Hematopoietic multipotent progenitor cell treated with erythropoietin and hydrocortisone succinate and interleukin-3 and kit ligand, for 17 days (in vitro differentiated cells): ENCODE measurements around the gene CUX1.

Source experiments
- DNase-seq: peaks from one replicate; pipeline ENCODE4 v3.0.0-alpha.2; 2015; ENCODE audit warnings: low spot score

The CUX1 gene

DNA sequence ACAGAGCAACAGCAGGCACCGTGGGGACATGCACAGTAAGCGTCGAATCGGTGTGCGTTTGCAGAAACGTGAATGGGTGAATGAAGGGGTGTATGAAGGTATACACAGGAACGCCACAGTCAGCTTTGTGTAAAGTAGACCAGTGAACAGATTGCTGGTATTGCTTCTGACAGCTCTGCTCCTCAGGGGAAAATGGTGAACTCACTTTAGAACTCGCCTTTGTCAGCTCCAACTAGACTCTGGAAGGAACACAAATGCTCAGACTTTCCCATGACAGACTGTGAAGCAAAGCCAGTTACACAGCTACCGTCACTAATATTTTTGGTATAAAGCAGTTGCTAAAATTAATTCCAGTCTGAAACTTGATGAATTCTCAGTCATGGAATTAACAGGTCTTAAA, 78.9 kb downstream of the CUX1 start:
- DNase-seq, result no peak

DNA sequence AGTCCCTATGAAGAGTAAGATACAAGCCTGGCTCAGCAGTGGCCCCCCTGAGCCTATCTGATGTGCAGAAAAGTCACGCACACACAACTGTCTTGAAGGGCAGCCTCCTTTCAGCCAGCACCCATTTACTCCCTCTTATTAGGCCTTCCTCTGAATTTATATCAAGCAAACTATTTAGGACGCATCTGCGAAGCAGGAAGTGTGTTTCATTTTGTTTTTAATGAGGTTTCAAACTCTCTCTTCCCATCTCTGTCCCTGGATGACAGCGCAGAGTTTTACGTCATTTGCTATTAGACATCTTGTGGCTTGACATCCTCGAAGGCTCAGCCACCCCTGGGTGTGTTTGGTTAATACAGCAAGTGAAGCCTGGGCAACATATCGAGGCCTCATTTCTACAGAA, 79.5 kb downstream of the CUX1 start:
- no peak for DNase-seq

DNA sequence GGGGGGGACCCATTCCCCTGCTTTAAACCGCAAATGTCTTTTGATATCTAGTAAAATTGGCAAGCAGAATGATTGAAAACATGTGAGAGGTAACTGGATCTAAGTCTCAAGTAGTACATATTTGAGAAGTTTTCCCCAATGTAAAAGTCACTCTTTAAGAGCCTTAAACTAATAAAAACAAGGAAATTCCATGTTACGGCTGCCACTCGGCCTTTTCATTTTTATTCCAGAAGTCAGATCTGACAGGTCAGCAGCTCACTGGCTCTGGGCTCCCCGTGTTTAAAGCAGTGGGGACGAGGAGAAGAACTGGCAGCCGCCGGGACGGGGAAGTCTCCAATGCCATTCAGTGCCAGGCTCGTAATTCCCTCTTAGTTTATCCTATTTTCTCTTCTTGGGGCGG, 80.7 kb downstream of the CUX1 start:
- DNase-seq, result no peak

DNA sequence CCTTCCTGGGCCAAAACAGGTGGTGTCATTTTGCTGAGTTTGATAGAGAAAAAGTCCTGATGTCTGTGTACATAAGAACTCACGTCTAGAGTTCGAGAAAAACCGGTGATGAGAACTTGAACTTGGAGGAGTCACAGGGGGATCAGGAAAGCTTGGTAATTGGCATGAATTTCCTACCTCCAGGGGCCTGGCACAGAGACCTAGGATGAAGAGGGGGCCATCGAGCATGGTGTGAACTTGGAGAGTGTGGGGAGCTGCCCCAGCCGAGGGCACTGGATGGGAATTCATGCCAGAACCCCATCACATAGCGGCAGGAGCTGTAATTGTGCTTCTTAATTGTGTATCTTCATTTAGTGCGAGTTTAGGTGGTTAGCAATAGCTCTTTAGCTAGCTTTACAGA, 82.2 kb downstream of the CUX1 start:
- DNase-seq, result no peak

DNA sequence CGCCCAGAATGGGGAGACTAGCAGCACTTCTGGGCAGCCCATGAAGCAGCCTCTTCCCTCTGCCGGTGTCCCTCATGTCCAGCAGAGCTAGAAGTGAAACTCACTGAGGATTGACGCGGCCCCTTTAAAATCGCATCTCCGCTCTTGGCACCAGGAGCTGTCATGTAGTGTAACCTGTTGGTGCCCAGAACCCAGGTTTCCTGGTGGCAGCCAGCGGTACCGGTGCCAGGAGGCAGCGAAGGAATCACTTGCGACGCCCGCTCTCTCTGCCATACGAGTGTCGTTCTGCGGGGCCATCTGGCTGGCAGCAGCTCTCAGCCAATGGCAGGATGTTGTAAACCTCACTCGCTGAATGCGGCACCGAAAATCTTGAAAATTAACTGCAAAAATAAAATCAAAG, 82.7 kb downstream of the CUX1 start:
- DNase-seq, result no peak

DNA sequence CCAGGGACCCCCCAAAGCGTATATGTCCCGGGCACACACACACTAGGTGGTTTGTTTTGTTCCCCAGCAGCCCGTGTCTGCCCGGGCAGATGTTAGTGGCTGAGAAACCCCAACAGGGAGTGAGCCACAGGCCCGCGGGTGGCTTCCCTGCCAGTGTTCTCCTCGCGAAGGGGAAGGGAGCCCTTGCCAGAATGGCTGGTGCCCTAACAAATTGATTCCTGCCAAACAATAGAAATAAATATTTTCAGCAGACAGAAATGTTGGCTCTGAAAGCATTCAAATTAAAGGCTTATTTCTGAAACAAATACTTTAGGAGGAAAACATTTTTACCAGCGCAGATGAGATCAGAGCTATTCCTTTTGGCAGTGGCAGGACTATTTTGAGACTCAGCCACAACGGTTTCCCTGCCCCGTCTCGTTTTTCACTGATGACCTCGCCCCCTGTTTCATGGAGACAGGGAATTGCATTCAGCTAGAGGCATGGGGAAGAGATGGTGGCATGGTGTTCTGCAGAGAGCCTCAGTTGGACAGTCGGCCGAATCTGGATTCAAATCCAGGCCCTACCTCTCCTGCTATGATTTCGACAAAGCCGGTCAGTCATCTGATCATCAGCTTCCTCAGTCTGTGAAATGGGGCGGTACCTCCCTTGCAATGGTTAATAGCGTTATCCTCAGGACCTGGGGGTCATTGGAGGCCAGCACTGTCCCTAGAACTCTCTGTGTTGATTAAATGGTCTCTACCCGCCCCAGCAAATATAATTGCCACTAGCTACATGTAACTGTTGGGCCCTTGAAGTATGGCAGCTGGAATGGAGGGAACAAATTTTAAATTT, 84.5 kb downstream of the CUX1 start:
- no peak for DNase-seq

DNA sequence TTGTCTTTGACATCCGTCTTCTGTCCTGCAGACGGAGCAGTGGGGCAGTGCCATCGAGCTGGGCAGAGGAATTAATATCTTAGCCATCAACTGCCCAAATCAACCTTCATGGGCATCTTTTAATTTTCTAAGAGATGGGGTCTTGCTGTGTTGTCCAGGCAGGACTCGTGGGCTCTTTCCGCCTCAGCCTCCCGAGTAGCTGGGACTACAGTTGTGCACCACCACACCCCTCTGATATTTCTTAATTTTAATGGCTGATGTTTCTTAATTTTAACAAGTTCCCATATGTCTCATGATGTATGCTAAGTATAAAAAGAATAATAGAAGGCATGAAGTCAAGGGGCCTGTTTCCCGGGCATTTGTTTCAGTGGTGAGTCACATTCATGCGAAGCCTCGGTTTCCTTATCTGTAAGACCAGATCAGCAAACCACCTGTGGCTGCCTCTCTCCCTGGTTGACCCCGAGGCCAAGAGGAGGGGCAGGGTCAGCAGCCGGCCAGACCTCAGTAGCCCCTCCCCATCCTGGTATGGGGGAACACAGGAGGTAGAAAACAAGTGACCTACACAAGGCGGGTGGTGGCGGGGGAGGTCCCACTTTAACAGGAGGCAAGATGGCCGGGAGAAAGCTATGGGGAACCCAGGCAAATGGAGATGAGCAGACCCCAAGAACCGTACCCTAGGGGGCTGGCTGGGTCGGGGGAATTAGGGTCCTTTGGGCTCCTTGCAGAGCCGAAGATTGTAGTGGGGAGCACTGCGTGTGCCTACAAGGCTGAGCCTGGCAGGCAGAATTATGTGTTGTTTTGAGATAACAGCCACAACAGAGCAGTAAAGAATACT, 85.5 kb downstream of the CUX1 start:
- no peak for DNase-seq

DNA sequence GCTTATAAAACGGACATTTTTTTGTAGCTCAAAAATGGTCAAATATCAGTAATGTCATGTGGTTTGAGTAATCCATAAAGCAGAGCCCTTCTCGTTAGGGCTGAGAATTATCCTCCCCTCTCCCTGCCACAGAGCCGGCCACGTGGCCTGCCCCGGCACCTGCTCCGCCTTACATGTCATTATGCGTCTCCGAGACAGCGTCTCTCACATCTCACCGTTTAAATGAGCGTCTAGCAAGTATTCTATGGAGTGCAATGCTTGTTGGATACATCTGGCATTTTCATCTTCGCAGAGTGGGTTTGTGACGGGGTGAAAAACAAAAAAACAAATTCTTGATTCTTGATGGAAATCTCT, 86.1 kb downstream of the CUX1 start:
- no peak for DNase-seq

DNA sequence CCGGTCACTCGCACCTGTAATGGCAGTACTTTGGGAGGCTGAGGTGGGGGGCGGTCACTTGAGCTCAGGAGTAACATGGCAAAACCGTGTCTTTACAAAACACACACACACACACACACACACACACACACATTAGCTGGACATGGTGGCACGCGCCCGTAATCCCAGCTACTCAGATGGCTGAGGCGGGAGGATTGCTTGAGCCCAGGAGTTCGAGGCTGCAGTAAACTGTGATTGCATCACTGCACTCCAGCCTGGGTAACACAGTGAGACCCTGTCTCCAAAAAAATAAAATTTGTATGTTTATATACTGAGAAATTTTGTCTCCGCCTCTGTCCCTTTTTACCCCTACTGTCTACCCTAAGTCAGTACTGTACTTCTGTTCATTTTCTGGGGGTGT, 86.6 kb downstream of the CUX1 start:
- DNase-seq, result no peak

DNA sequence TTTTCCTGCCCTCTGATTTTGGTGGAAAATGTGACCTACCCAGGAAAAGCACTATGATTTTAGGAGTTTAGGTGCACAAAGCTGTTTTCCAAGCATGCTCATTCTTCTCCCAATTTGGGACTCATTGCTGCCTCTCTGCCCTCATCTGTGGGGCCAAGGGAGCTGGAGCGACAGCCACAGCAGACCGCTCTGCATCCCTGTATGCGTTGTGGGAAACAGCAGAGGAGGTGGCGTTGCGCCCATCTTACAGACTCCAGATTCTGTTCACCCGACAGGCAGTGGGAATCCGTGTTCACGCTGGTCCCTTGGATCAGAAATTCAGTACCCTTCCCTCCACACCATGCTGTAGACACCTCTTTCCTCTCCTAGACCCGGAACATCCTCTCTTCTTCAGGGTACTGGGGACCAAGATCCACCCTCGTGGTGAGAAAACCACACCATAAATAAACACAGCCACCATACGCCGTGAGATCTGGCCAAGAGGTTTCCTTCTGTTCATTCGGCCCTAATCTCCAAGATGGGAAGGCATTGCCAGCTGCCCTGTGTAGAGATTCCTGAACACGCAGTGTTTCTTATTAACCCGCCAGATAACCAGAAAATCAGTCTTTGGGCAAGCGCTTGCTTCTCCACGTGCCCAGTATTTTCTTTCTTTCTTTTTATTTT, 87.9 kb downstream of the CUX1 start:
- DNase-seq, result no peak

DNA sequence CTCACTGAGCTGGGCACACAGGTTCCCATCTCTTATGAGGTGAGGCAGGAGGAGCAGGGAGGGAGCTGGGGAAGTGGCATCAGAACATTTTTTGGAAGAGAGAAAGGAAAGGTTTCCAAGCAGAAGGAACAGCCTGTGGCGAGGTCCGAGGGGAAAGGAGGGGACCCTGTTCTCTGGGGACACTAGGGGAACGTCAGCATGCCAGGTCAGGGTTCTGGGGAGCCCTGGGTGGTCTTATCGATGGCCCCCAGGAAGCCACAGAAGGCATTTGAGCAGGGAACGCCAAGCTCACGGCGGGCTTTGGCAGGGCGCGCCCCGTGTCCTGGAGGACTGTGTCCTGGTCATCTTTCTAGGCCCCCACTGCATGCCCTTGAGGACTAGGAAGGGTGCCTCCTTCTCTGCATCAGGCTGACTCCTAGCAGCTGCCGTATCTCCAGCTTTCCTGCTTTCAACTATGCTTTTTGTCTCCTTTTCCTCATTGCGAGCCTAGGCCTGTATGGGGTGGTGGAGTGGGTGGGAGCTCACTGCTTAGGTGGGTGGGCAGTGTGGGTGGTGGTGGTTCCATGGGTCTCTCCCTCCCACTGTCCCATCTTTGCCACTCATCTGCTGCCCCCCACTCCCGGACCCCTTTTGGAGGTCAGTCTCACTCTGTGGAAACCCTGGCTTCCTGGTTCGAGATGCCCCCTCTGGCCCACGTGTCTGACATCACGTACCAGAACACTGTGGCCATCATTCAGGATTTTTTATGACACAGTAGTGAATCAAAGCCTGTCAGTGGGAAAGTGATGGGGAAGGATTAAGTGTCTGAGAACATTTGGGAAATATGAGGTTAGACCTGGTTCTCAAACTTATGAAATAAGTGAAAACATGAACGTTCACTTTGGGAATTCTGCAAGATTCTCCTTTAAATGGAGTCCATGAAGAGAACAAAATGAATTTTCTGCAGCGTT, 89.1 kb downstream of the CUX1 start:
- DNase-seq, result no peak

DNA sequence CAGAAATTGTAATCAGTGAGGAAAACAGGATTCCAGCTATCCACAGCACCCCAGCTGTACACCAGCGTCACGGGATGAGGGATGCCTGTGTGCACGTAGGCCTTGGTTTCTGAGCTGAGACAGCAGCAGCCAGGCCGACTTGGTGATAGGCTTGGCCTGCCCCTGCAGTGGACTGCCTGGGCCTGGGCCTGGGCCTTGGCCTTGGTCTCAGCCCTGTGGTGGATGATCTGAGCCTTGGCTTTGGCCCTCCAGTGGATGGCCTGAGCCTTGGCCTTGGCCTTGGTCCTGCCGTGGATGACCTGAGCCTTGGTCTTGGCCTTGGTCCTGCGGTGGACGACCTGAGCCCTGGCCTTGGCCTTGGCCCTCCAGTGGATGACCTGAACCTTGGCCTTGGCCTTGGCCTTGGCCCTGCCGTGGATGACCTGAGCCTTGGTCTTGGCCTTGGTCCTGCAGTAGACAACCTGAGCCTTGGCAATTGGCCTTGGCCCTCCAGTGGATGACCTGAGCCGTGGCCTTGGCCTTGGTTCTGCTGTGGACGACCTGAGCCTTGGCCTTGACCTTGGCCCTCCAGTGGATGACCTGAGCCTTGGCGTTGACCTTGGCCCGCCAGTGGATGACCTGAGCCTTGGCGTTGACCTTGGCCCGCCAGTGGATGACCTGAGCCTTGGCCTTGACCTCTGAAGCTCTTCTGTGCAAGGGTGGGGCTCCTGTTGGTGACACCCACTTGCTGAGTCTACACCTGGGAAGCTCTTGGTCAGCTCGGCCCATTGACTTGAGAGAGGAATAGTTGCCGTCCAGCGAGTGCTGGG, 93.8 kb downstream of the CUX1 start:
- no peak for DNase-seq

DNA sequence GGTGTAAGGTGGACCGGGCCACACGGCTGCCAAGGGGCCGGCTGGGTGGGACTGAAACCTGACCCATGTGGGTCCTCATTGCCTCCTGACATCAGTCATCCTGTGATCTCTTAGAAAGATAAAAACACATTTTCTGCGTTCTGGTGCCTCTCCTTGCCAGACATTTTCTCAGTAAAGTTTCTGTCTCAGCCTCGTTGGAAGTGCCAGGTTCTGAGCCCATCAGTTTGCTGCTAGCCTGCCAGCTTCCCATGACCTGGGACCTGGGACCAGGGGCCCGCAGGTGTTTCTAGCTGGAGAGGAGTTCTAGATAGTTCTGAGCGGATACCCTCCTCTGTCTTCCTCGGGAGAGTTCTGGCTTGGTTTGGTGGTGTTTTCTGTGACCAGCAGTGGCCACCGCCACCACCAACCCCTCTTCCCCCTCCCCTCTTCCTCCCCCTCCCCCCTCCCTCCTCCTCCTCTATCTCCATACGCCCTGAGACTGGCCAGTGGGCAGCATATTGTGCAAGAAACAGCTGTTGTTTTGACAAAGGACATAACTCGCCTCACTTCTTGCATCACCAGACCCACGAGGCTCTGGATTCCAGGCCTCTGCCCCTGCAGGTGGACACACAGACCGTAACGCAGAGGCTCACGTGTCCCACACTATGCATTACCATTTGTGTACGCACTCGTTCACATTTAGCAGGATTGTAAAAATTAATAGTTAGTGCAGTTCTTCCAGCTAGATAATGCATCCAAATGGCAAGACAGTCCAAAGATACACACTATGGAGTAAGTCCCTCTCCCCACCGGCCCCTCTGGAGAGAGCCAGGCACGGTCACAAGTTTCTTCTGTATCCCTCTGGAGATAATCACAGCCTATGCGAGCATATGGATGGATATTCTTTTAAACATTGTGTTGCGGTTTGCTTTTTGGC, 94.6 kb downstream of the CUX1 start:
- DNase-seq, result no peak

DNA sequence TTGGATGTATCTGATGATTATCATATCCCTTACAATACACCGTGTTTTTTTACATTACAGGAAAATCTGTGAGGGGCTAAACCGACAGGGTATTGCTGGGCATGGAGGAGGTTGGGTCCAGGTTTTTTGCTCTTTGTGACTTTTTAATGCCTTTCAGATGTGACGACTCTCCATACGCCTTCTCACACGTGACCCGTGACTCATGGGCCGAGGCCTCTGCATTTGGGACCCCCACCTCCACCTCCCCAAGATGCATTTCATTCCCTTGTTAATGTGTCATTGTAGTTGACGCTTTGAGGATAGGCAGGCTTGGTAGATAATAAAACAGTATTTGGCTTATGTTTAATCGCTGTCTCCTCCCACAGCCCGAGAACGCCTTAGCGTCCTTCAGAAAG, 95.3 kb downstream of the CUX1 start:
- DNase-seq, result no peak

DNA sequence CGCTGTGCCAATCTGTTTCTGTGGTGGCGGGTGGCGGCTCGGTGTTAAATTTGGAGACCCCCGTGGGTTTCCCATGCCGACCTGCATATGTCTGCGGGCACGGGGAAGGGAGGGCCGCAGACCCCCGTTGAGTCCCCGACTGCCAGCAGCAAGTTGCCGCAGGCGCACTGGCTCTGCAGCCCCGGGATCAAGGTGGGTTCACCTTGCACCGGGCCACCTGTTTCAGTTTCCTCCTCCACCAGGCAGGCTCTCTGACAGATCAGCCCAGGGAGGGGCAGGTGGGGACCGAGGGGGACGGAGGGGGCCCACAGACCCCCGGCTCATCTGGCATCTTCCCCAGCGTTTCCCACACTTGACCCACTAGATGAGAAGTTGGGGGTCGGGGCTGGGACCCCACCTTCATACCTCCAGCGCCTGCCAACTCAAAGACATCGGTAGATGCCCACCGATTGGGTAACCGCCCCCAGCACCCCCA, 95.9 kb downstream of the CUX1 start:
- no peak for DNase-seq

DNA sequence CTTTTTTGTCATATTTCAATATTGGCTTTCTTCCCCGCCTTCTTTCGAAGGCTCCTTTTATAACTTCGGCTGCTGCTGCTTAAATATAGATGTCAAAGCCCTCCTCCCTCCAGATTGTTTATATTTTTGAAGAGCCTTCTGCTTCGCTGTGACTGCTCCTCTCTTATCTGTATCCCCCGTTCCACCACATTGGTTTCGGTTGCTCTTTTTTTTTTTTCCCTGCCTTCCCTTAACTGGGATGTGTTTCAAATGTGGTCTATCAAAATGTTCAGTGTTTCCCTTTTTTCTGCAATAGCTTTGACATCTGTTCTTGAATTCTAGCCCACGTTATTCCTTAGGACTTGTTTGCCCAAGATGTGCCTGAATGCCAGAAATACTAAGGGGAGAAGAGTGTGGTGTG, 96.4 kb downstream of the CUX1 start:
- peak; percentile 51 for DNase-seq

DNA sequence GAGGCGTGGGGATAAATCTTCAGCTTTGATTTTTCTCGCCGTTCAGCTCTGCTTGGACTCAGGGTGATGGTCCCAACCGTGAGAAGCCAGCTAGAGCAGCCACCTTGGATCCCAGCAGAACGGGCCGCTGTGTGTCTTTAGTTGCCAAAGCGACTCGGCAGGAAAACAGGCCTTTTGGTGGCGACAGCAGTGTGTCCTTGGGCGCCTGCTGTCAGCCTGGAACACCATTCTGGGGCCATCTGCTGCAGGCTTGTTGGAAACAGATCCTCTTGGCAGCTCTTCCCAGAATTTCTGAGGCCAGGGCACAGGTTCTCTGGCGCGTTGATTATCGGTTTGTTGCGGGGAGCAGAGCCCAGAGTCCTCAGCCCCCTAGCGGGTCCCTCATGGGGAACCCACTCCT, 97.6 kb downstream of the CUX1 start:
- DNase-seq, result no peak

DNA sequence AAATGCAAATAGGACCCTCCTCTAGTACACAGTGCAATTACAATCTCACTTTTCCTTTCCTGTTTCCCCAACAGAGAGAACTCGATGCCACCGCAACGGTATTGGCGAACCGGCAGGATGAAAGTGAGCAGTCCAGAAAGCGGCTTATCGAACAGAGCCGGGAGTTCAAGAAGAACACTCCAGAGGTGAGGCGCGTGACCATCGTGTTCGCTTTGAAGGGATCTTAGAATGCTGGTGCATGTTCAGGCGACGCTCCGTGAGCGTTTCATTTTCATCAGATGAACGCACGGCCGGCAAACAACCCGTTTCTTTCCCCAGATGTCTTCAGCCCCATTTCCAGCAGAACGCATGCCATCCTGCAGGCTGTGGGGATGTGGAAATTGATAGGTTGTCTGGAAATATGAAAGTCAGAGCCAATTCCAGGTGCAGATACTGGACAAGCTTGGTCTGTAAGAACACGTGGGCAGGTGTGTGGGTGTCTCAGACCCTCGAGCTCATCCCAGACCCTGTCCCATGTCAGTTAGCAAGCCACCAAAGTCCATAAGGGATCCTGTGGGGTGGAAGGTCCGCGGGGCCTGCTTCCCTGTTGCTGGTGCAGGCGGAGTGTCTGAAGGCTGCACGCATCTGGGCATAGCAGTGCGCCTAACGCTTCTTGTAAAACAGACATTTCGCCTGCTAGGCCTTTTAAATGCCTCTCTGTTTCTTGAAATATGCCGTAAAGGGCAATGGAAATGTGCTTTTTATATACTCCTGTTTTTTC, 98.8 kb downstream of the CUX1 start:
- no peak for DNase-seq

DNA sequence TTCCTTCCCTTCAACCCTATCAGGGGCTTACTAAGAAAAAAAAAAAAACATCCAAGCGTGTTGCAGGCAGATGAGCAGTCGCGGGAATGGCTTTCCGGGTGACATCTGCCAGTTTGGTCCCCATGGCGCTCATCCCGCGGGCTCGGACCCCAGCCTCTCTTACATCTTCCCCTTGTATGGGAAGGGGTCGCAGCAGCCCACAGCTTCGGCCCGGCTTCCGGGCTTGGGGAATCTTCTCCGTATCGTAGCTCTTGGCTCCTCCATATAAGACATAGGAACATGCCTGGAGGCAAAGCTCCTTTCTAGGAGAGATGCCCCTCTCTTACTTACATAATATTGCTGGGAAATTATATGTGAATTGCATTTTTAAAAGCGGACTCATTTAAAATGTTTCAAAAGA, 99.5 kb downstream of the CUX1 start:
- DNase-seq, result no peak
